Activated B cell treated with CpG ODN at 0.5 μM for 24 hours (primary cell): ENCODE results near the gene CCDC191. TPM values are rescaled to one million over a fixed set of nuclear protein-coding genes. Genes with fewer than 3 reads are reported as not detected.

Experiments used
- ATAC-seq: fragments of 200-7000 bp; cut with Tn5 transposase; one replicate; pipeline ENCODE4 v1.10.0; 2021; ENCODE audit warnings: low read depth, mild to moderate bottlenecking, moderate library complexity
- CTCF ChIA-PET: fragments of 350-600 bp; sonication (Branson Sonifier 250); formaldehyde crosslinking; loops from one replicate; lab custom pipeline; 2021; ENCODE audit warnings: antibody characterized with exemption; lab: Charles Lee
- POLR2A ChIA-PET: fragments of 350-600 bp; sonication (Branson Sonifier 250); formaldehyde crosslinking; loops from one replicate; lab custom pipeline; 2021; ENCODE audit warnings: antibody characterized with exemption; lab: Charles Lee
- DNase-seq: peaks from one replicate; pipeline ENCODE4 v3.0.0; 2022
- H3K27ac Mint-ChIP-seq: one replicate; pipeline ENCODE4 v1.8.0; 2020; ENCODE audit warnings: mixed read lengths
- H3K27me3 Mint-ChIP-seq: one replicate; pipeline ENCODE4 v1.8.0; 2021; ENCODE audit warnings: mixed read lengths
- H3K36me3 Mint-ChIP-seq: one replicate; pipeline ENCODE4 v1.8.0; 2021; ENCODE audit warnings: low read depth, mixed read lengths
- H3K4me1 Mint-ChIP-seq: one replicate; pipeline ENCODE4 v1.8.0; 2021; ENCODE audit warnings: mixed read lengths
- H3K4me3 Mint-ChIP-seq: one replicate; pipeline ENCODE4 v1.8.0; 2020; ENCODE audit warnings: mild to moderate bottlenecking, mixed read lengths
- H3K9me3 Mint-ChIP-seq: one replicate; pipeline ENCODE4 v1.8.0; 2020; ENCODE audit warnings: mixed read lengths
- CTCF ChIP-seq: fragments of 200-600 bp; IDR thresholded peaks from one replicate; pipeline ENCODE4 v1.8.0; 2022; ENCODE audit warnings: antibody characterized with exemption, mild to moderate bottlenecking
- intact Hi-C: fragments of 100-400 bp; cut with micrococcal nuclease; formaldehyde crosslinking; loops from one replicate; pipeline ENCODE4 v1.15.1; 2024
- total RNA-seq: library from RNA; stranded (reverse); gene quantifications from 2 replicates; pipeline ENCODE4 v1.2.3, GENCODE V29; 2022

The CCDC191 gene
- total RNA-seq, 1 donor from 2014 or later: 17.2 TPM

GRCh38 chr3:114095796-114096195 is 39.5 kb upstream of the CCDC191 start:
- no peaks in the 10 kb centered on the region for H3K4me1 Mint-ChIP-seq
- H3K27me3 Mint-ChIP-seq: peaks cover 2% of the 10 kb centered on the region
- CTCF ChIA-PET: no interaction called here

GRCh38 chr3:114093596-114093995 is 37.3 kb upstream of the CCDC191 start:
- TF ChIP-seq CTCF: no peak
- ChIA-PET POLR2A (no interaction called here), CTCF (no interaction called here)
- Mint-ChIP-seq H3K4me3 (no peak overlapping the region), H3K9me3 (no peaks in the 10 kb centered on the region), H3K27ac (no peak overlapping the region), H3K27me3 (peaks cover 2% of the 10 kb centered on the region), H3K4me1 (no peaks in the 10 kb centered on the region), H3K36me3 (peaks cover under 1% of the 10 kb centered on the region)
- no peak for DNase-seq
- no peak for ATAC-seq
- intact Hi-C loops: no loop called here

More at GRCh38 chr3:114095796-114096195, 39.5 kb upstream of the CCDC191 start:
- no peak for TF ChIP-seq CTCF
- DNase-seq: no peak
- intact Hi-C loops: no loop called here
- POLR2A ChIA-PET: no interaction called here
- ATAC-seq: no peak
- no peaks in the 10 kb centered on the region for H3K36me3 Mint-ChIP-seq
- H3K4me3 Mint-ChIP-seq: no peak overlapping the region
- H3K9me3 Mint-ChIP-seq: peaks cover under 1% of the 10 kb centered on the region
- no peak overlapping the region for H3K27ac Mint-ChIP-seq

GRCh38 chr3:114093016-114093380 is 36.7 kb upstream of the CCDC191 start:
- Mint-ChIP-seq H3K27ac (no peak overlapping the region), H3K27me3 (peaks cover 2% of the 10 kb centered on the region), H3K36me3 (peaks cover 3% of the 10 kb centered on the region), H3K4me3 (no peak overlapping the region), H3K4me1 (no peaks in the 10 kb centered on the region), H3K9me3 (no peaks in the 10 kb centered on the region)
- intact Hi-C loops: no loop called here
- ATAC-seq: no peak
- POLR2A ChIA-PET: no interaction called here
- DNase-seq: no peak
- no peak for TF ChIP-seq CTCF
- CTCF ChIA-PET: no interaction called here

- no peak overlapping the region for H3K4me3 Mint-ChIP-seq
Observed at GRCh38 chr3:114092151-114093015, 36.1 kb upstream of the CCDC191 start.

More at GRCh38 chr3:114092151-114093015, 36.1 kb upstream of the CCDC191 start:
- Mint-ChIP-seq H3K9me3 (no peaks in the 10 kb centered on the region), H3K4me1 (no peaks in the 10 kb centered on the region), H3K27ac (no peak overlapping the region), H3K27me3 (peaks cover 2% of the 10 kb centered on the region), H3K36me3 (peaks cover 9% of the 10 kb centered on the region)
- ChIA-PET CTCF (no interaction called here), POLR2A (interaction anchor here (0.6 kb wide), 1 partner anchor 8 kb away, joined by 5 read pairs; no protein-coding TSS in a partner anchor)
- no peak for DNase-seq
- no peak for ATAC-seq
- intact Hi-C loops: no loop called here
- no peak for TF ChIP-seq CTCF
